ENCODE results near the gene NHEJ1.

The NHEJ1 gene

DNA sequence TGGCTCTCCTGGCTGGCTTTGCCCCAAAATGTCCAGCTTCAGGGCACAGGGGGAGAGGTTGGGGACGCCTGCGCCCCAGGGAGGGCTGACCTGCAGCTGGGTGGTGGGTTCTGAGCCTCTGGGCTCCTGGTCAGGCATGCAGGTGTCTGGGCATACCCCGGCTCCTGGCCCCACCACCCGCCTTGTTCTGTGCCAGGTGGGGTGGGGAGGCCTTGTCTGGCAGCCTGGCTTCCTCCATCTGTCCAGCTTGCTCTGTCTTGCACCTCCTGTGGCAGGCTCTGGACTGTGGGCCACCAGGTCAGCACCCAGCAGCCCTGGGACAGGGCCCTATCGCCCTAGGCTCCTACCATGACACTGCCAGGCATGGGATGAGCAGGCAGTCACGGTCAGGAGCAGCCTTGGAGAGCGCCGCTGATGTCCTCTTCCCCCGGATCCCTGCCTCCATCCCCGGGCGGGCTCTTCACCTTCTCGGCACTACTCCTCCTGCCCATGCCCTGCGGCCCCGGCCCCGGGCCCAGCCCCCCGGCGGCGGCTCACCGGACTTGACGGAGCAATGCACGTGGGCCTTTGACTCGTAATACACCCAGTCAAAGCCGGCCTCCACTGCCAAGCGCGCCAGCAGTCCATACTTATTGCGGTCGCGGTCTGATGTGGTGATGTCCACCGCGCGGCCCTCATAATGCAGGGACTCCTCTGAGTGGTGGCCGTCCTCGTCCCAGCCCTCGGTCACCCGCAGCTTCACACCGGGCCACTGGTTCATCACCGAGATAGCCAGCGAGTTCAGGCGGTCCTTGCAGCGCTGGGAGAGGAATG is 103.5 kb downstream of the NHEJ1 start:
- Histone ChIP-seq H3K79me2 (no peaks in the 10 kb centered on the region), H3K9ac (no peak overlapping the region), H2AFZ (peak overlapping the region; percentile 68), H3K27me3 (ENCODE audit: control insufficient read depth, insufficient read depth, low read length) (peaks cover 18% of the 10 kb centered on the region), H3K4me3 (ENCODE audit: low read depth, low read length) (no peak overlapping the region), H3K9me3 (ENCODE audit: control insufficient read depth, low read length) (no peaks in the 10 kb centered on the region), H3K4me1 (peaks cover 20% of the 10 kb centered on the region), H3K4me2 (ENCODE audit: low read length) (no peak overlapping the region), H3K27ac (no peak overlapping the region), H3K36me3 (ENCODE audit: control insufficient read depth, insufficient read depth, low read length) (no peaks in the 10 kb centered on the region)
- TF ChIP-seq CTCF (IDR thresholded peaks at IDR 0.05) = no peak

DNA sequence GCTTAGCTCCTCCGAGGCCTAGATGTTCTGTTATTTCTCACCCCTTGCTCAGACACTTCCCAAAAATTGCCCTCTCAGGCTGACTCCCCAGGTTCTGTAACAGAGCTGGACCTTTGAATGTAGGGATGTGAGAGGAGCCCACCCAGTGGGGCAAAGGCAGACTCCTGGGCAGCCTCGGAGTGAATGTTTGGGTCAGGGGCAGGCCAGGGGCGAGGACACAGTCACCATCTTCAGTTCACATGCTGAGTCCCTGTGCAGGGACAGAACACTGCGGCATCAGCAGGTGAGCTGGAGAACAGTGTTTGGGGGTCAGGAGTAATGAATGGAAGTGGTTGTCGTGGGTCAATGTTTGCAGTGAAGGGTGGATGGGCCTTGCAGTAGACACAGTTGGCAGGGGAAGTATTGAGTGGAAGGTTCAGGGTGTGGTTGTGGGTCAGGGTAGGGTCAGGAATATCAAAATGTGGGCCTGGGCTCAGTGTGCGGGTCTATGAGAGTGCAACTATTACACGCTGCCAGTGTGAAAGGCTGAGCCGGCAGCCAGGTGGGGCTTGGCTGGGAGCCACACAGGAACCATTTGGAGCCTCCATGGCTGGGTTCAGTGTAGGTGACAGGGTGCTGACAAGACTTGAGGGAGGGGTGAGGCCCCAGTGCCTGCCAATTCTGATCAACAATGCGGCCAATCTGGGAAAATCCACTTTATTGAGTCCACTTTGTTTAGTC is 104.3 kb downstream of the NHEJ1 start:
- Histone ChIP-seq H3K9ac (no peak overlapping the region), H3K79me2 (no peaks in the 10 kb centered on the region), H3K36me3 (ENCODE audit: control insufficient read depth, insufficient read depth, low read length) (no peaks in the 10 kb centered on the region), H3K27ac (no peak overlapping the region), H3K4me3 (ENCODE audit: low read depth, low read length) (no peak overlapping the region), H2AFZ (no peak overlapping the region), H3K4me2 (ENCODE audit: low read length) (no peak overlapping the region), H3K4me1 (peaks cover 20% of the 10 kb centered on the region), H3K27me3 (ENCODE audit: control insufficient read depth, insufficient read depth, low read length) (peaks cover 18% of the 10 kb centered on the region), H3K9me3 (ENCODE audit: control insufficient read depth, low read length) (no peaks in the 10 kb centered on the region)
- TF ChIP-seq CTCF (IDR thresholded peaks at IDR 0.05) = no peak

- no peak overlapping the region for H2AFZ ChIP-seq
- no peak overlapping the region for H3K27ac ChIP-seq
- H3K79me2 ChIP-seq = no peaks in the 10 kb centered on the region
- no peak overlapping the region for H3K9ac ChIP-seq
- no peak overlapping the region for H3K4me3 ChIP-seq (ENCODE audit: low read depth, low read length)
- no peaks in the 10 kb centered on the region for H3K9me3 ChIP-seq (ENCODE audit: control insufficient read depth, low read length)
- H3K4me1 ChIP-seq = peaks cover 20% of the 10 kb centered on the region
- peaks cover 18% of the 10 kb centered on the region for H3K27me3 ChIP-seq (ENCODE audit: control insufficient read depth, insufficient read depth, low read length)
- TF ChIP-seq CTCF (IDR thresholded peaks at IDR 0.05) = no peak
- no peaks in the 10 kb centered on the region for H3K36me3 ChIP-seq (ENCODE audit: control insufficient read depth, insufficient read depth, low read length)
- H3K4me2 ChIP-seq (ENCODE audit: low read length) = no peak overlapping the region
These were observed 105.4 kb downstream of the NHEJ1 start for GRCh38 chr2:219054956-219055903.

DNA sequence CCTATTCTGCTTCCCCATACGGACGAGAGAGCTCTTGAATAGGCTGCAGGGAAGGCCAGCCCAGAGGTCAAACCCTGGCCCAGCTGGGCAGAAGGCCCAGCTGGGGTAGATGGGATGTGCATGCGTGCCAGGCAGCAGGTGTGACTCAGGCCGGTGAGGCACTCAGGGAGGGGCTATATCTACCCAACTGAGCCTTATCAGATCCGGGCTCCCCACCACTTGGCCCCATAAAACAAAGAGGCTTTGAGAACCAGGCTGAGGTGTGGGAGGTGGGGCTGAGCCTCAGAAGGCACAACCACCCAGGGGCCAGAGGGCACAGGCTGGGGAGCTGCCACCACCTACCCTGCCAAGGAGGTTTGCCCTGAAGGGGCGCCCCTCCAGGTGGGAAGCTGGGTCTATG is 111.3 kb downstream of the NHEJ1 start:
- no peaks in the 10 kb centered on the region for H3K36me3 ChIP-seq (ENCODE audit: control insufficient read depth, insufficient read depth, low read length)
- no peak overlapping the region for H3K4me3 ChIP-seq (ENCODE audit: low read depth, low read length)
- no peak overlapping the region for H2AFZ ChIP-seq
- no peaks in the 10 kb centered on the region for H3K79me2 ChIP-seq
- no peak for TF ChIP-seq CTCF (IDR thresholded peaks at IDR 0.05)
- no peak overlapping the region for H3K9ac ChIP-seq
- no peaks in the 10 kb centered on the region for H3K4me1 ChIP-seq
- H3K27me3 ChIP-seq (ENCODE audit: control insufficient read depth, insufficient read depth, low read length) = no peaks in the 10 kb centered on the region
- H3K27ac ChIP-seq = no peak overlapping the region
- no peaks in the 10 kb centered on the region for H3K9me3 ChIP-seq (ENCODE audit: control insufficient read depth, low read length)
- no peak overlapping the region for H3K4me2 ChIP-seq (ENCODE audit: low read length)
